ENCODE measurements around the gene NEDD9.

The NEDD9 gene

GRCh38 chr6:11228935-11229654 lies 3.4 kb downstream of the NEDD9 start:
- TF ChIP-seq USF1 (IDR thresholded peaks at IDR 0.05) (no peak), EP300 (IDR thresholded peaks at IDR 0.05; ENCODE audit: borderline replicate concordance) (no peak), ZBTB7A (IDR thresholded peaks at IDR 0.05; ENCODE audit: low read depth) (no peak), CEBPB (IDR thresholded peaks at IDR 0.05) (no peak), RAD21 (IDR thresholded peaks at IDR 0.05; ENCODE audit: low read depth) (no peak), MAX (IDR thresholded peaks at IDR 0.05) (no peak), NFIC (IDR thresholded peaks at IDR 0.05) (no peak), EGR1 (IDR thresholded peaks at IDR 0.05) (no peak), TEAD4 (IDR thresholded peaks at IDR 0.05) (no peak), TAF1 (IDR thresholded peaks at IDR 0.05; ENCODE audit: low read depth) (no peak), FOXM1 (IDR thresholded peaks at IDR 0.05; ENCODE audit: borderline replicate concordance, low read depth) (no peak), TCF12 (IDR thresholded peaks at IDR 0.05; ENCODE audit: low read depth) (no peak), YY1 (IDR thresholded peaks at IDR 0.05; ENCODE audit: low read depth) (no peak), CREB1 (IDR thresholded peaks at IDR 0.05; ENCODE audit: low read depth) (no peak), REST (IDR thresholded peaks at IDR 0.05; ENCODE audit: low read depth) (no peak)

- TF ChIP-seq NFIC (IDR thresholded peaks at IDR 0.05) (no peak), ZBTB7A (IDR thresholded peaks at IDR 0.05; ENCODE audit: low read depth) (no peak), MAX (IDR thresholded peaks at IDR 0.05) (no peak), EGR1 (IDR thresholded peaks at IDR 0.05) (no peak), RAD21 (IDR thresholded peaks at IDR 0.05; ENCODE audit: low read depth) (no peak), TCF12 (IDR thresholded peaks at IDR 0.05; ENCODE audit: low read depth) (no peak), USF1 (IDR thresholded peaks at IDR 0.05) (no peak), TAF1 (IDR thresholded peaks at IDR 0.05; ENCODE audit: low read depth) (no peak), CEBPB (IDR thresholded peaks at IDR 0.05) (no peak), REST (IDR thresholded peaks at IDR 0.05; ENCODE audit: low read depth) (no peak)
Observed at GRCh38 chr6:11227698-11228097, 4.8 kb downstream of the NEDD9 start.

- no peak for TF ChIP-seq TEAD4 (IDR thresholded peaks at IDR 0.05)
- TF ChIP-seq MAX (IDR thresholded peaks at IDR 0.05), result no peak
- no peak for TF ChIP-seq TCF12 (IDR thresholded peaks at IDR 0.05; ENCODE audit: low read depth)
- no peak for TF ChIP-seq RAD21 (IDR thresholded peaks at IDR 0.05; ENCODE audit: low read depth)
- TF ChIP-seq TAF1 (IDR thresholded peaks at IDR 0.05; ENCODE audit: low read depth), result no peak
- TF ChIP-seq USF1 (IDR thresholded peaks at IDR 0.05), result no peak
Observed at GRCh38 chr6:11226005-11226404, 6.5 kb downstream of the NEDD9 start.

- no peak for TF ChIP-seq CREB1 (IDR thresholded peaks at IDR 0.05; ENCODE audit: low read depth)
- TF ChIP-seq MAX (IDR thresholded peaks at IDR 0.05), result no peak
- no peak for TF ChIP-seq EP300 (IDR thresholded peaks at IDR 0.05; ENCODE audit: borderline replicate concordance)
- no peak for TF ChIP-seq EGR1 (IDR thresholded peaks at IDR 0.05)
- TF ChIP-seq FOXM1 (IDR thresholded peaks at IDR 0.05; ENCODE audit: borderline replicate concordance, low read depth), result no peak
- no peak for TF ChIP-seq USF1 (IDR thresholded peaks at IDR 0.05)
- TF ChIP-seq YY1 (IDR thresholded peaks at IDR 0.05; ENCODE audit: low read depth), result no peak
- TF ChIP-seq REST (IDR thresholded peaks at IDR 0.05; ENCODE audit: low read depth), result no peak
- no peak for TF ChIP-seq TAF1 (IDR thresholded peaks at IDR 0.05; ENCODE audit: low read depth)
- TF ChIP-seq NFIC (IDR thresholded peaks at IDR 0.05), result no peak
- no peak for TF ChIP-seq TEAD4 (IDR thresholded peaks at IDR 0.05)
Observed at GRCh38 chr6:11224966-11225463, 7.5 kb downstream of the NEDD9 start.

Measured in Ishikawa (cell line).